HG02938 (cell line): ENCODE data around the gene KIAA1671.
A peak's percentile ranks its signal among the peaks of the same experiment; 100 is the strongest.
"Not testable (repeated sequence)": the region's sequence is repeated elsewhere in the genome, so short reads cannot be mapped to it uniquely, and the experiment has no call there.

Experiments
- ATAC-seq: cut with Tn5 transposase; IDR thresholded peaks from one replicate; pipeline ENCODE4 v1.9.1; 2021; ENCODE audit warnings: mild to moderate bottlenecking, moderate library complexity; ENCODE audit not compliant: unreplicated experiment

KIAA1671 gene

DNA sequence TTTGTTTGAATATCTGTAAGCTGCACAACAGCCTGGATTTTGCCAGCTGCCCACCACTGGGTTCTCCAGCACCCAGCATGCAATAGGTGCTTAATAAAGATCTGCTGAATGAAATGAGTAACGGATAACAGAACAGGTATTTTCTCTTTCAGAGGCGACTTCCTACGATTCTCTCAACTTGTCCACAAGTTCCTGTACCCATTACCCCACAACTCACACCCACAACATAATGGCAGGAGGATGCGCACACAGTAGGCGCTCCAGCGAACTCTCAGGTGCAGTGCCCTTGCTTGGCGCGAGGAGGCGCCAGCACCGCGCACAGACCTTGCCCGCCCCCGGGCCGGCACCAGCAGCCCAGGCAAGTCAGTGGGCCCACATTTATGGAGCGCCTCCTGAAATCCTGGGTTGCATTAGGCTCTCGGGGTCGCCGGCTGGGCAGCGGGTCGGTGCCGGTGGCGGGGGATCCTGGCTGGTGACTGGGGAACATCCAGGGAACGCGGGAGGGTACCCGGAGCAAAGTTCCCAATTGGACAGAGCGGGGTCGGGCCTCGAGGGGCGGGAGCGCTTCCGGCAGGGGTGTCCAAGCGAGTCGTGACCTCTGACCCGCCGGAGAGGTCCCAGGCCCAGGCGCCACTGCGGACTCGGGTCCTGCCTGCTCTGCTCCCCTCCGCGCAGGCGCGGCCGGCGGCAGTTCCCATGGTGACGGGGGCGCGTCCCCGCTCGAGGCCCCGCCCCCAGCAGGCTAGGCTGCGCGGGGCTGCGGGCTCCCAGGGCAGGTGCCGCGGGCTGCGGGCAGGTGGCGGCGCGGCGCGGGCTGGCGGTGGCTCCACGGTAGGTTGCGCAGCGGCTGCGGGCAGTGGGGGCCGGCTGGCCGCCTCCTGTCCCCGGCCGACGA lies at the start of gene KIAA1671:
Gene KIAA1671, plus strand, starts transcription at position 775 of the 895 bp plus-strand sequence. CDS start 75,284 bp downstream, outside the sequence.
- ATAC-seq, result peak; percentile 56

DNA sequence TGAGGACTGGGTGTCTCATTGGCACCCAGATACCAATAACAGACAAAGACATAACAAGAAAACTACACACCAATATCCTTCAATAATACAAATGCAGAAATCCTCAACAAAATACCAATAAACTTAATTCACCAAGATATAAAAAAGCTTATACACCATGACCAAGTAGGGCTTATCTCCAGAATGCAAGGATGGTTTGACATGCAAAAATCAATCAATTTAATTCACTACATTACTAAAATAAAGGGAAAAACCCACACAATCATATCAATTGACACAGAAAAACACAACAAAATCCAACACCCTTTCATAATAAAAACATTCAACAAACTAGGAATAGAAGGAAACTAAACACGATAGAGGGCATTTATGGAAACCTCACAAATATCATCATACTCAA lies 46.6 kb upstream of the KIAA1671 start:
- no peak for ATAC-seq

DNA sequence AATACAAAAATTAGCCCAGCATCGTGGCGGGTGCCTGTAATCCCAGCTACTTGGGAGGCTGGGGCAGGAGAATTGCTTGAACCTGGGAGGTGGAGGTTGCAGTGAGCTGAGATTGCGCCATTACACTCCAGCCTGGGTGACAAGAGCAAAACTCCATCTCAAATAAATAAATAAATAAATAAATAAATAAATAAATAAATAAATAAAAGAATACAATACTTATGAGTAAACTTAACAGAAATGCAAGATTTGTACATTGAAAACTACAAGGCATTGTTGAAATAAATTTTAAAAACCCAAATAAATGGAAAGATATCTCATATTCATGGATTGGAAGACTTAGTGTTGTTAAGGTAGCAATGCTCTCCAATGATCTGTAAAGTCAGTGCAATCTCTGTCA lies 45.4 kb upstream of the KIAA1671 start:
- not testable (repeated sequence) for ATAC-seq

DNA sequence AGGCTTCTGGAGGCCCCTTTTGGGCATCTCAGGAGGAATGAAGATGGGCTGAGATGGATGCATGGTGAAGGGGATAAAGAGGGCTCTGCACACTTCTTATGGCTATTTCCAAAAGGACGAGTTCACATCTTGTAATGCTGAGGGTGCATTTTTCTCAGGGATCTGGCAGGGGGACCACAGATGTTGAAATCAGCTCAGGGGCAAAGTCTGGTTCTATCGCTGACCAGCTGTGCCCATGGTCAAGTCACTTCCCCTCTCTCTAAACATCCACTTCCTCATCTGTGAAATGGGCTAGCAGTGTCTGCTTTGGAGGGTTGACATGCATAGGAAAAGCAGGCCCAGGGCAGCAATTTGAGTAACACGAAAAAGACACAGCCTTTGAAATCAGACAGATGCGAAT lies 32.5 kb upstream of the KIAA1671 start:
- ATAC-seq, result no peak

DNA sequence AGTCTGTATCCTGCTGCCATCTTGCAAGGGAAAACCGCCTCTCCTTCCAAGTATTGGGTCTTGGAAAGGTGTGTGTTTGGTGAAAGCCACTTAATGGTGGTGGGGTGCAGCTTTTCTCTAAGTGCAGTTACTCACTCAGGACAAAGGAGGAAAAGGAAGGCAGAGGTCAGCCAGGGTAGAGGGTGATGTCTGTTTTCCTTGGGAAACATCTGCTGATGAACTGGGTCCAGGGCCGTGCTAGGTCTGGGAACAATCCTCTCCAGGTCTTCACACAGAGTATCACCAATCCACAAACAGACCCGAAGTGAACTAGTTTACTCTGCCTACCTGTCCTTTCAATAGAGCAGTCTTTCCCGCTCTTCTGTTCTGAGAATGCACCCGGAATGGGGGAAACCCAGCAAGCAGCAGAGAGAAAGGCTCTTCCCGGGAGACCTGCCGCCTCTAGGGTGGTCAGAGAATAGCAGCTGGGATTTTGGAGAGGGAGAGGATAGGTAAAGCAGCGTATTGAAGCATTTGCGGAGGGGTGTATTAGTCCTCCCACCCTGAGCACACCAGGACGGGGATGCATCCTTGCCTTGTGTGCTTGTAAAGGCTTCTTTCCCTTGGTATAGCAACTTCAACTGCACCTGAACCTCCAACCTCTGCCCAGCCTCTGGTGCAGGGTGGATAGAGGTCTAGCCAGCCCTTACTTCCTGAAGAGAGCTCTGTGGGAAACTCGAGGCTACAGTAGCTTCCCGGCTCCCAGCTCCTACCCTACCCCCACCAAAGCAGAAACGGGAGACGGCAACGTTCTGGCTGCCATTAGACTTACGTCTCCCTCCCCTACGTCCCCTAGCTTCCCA lies 26.7 kb upstream of the KIAA1671 start:
- ATAC-seq, result no peak

DNA sequence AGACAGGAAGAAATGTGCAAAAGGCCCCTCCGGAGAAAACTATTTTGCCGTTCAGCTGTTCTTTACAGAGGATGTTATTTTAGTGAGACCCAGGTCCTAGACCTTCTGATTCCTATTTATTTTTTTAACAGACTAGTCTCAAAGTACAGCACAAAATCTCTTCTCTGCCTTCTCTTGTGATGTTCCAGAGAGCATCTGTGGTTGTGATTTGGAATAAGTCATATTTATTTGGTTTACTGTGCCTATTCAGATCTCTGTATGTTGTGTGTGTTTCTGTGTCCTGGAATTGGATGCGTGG lies 26.1 kb upstream of the KIAA1671 start:
- ATAC-seq, result no peak

DNA sequence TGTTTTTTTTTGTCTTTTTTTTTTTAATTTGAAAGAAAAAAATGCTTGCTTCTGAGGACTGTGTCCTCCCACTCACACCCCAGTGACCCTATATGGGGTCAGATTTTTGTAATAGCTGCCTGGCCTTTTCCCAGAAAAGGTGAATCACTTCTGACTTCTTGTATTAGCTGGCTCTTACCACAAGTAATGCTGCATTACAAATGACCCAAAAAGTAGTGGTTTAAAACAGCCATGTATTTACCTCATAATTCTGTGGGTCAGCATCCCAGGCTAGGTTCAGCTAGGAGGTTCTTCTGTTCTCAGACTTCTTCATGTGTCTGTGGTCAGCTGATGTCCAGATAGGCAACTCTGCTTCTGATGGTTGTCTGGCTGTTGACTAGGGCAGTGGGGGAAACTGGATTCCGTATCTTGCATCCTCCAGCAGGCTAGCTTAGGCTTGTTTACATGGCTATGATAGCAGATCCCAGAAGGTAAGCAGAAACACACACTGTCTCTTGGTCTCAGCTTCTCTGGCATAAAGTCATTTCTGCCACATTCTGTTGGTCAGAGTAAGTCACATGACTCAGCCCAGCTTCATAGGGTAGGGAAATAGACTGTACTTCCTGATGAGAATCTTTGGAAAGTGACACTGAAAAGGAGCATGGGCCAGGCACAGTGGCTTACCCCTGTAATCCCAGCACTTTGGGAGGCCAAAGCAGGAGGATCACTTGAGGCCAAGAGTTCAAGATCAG lies 25.5 kb upstream of the KIAA1671 start:
- ATAC-seq, result no peak

DNA sequence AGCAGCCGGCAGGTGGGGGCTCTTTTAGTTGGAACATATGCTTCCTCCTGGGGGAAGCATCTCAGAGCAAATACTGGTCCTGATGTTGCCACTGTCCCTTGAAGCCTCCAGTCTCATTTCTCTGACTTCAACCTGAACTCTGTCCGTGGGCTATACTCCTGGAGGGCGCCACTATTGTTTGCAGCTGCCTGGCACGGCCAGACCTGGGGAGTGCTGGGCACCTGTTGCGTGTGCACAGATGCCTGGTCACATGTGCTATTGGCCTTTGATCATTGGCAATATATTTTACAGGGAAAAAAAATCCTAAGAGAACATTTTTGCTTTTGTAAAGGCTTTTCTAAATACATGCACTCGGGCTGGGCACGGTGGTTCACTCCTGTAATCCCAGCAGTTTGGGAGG lies 24.2 kb upstream of the KIAA1671 start:
- ATAC-seq, result no peak

DNA sequence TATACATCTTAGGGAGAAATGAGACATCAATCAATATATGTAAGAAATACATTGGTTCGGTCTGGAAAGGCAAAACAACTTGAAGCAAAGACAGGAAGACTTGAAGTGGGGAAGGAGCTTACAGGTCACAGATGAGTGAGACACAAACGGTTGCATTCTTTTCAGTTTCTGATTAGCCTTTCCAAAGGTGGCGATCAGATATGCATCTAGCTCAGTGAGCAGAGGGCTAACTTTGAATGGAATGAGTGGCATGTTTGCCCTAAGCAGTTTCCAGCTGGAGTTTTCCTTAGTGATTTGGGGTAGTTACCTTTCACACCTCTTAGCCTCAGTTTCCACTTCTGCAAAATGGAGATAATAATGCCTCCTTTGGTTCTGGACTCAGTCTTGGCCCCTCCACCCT lies 21.8 kb upstream of the KIAA1671 start:
- no peak for ATAC-seq

DNA sequence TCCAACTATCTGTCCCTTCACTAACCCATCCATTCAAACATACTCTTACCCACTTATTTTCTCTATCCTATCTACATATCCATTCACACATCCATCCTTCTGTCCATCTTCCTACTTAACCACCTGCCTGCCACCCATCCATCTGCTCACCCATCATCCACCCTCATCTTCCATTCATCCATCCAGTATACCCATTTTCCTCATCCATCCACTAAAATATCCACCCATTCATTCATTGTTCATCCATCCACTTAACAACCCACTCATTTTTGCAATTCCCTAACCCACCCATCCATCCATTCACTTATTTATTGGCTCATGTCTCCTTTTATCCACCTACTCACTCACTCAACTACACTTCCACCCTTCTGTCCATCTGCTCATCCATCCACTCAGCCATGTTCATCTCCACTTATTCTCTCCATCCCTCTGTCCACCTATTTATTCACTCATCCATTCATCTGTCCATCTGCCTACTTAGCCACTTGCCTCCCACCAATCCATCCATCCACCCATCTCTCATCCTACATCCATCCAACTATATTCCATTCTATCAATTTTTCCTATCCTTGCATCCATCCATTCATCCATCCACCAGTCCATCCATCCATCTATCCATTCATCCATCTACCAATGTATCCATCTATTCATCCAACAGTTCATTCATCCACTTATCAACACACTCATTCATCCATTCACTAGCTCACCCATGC lies 16.6 kb upstream of the KIAA1671 start:
- no peak for ATAC-seq

DNA sequence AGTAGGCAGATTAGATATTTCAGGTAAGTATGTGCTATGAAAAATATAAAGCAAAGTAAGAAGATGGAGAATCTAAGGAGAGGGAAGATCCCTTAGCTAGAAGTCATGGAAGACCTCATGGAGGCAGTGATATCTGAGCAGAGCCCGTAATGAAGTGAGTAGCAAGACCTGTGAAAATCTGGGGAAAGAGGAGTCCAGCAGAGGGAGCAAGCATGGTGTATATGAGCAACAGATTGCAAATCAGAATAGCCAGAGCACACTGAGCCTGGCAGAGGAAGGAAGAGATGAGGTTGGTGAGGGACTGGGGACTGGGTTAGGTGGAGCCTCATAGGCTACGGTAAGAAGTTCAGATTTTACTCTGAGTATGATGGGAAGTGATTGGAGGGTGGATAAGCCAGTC lies 15.4 kb upstream of the KIAA1671 start:
- ATAC-seq, result no peak

DNA sequence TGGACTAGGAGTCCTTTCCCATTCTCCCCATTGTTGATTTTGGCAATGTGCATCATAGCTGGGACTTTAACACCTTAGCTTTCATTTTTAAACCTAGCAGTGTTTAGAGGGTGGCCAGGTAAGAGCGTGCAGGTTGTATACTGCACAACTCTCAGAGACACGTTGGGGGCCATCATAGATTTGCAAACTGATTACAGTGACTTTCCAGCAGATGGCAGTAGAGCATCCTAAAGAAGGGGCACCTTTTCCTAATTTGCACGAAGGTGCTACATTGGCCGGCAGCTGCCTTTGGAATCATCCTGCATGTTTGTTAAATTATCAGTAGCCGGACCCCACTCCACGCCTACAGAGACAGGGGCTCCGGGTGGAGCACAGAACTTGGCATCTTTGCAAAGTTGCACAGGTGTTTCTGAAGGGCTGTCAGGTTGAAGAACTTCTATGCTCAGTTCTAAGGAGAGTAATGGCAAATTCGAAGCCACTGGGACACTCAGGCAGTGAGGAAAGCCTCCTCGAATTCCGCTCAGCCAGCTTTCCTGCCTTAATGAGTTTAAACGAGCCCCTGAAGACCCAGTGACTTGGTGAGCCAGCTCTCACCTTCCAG lies 13.7 kb upstream of the KIAA1671 start:
- ATAC-seq, result no peak

DNA sequence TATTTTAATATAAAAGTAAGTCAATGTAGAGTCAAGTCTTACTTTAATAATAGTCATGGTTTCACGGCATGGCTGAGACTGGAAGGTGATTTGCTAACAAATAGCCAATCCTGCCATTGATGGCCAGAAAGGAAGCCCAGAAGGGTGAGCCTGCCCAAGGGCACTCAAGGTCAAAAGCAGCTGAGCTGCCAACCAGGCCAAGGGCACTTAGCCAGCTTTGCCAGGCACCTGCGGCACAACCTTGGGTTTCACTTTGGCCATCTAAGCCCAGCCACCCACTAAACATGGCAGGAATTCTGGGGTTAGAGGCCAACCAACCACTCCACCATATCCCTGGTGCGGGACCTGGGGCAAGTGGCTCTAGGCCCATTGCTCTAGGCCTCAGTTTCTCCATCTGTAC lies 10.2 kb upstream of the KIAA1671 start:
- no peak for ATAC-seq

DNA sequence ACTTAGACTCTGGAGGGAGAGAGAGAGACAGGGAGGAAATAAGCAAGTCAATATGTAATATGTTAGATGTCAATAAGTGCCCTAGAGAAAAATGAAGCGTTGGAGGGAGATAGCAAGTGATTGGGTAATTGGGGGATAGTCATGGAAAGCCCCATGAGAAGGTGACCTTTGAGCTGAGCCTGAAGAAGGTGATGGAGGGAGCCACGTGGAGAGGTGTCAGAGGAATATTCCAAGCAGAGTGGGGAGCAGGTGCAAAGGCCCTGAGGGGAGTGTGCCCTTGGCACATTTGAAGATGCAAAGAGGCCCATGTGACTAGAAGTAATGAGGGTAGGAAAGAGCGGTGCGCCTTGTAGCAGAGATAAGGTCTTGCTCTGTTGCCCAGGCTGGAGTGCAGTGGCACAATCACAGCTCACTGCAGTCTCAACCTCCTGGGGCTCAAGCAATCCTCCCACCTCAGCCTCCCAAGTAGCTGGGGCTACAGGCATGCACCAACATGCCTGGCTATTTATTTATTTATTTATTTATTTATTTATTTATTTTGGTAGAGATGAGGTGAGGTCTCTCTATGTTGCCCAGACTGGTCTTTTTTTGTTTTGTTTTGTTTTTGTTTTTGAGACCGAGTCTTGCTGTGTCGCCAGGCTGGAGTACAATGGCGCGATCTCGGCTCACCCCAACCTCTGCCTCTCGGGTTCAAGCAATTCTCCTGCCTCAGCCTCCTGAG lies 8.1 kb upstream of the KIAA1671 start:
- ATAC-seq, result no peak

DNA sequence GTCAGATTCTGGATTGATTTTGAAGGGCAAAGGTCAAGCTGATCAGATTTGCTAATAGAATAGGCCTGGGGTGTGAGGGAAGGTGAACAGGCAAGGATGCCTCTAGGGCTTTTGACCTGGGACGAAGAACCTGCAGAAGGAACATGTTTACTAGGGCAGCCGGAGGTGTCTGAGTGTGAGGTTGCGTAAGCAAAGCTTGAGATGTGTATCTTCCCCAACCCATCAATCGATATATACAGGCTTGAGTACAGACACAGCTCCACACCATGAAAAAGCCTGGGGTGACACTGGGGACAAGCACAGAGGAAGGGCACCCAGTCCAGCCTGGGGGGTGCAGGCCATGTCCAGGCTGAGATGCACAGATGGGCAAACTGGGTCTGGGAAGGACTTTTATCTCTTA lies 7.1 kb upstream of the KIAA1671 start:
- no peak for ATAC-seq

DNA sequence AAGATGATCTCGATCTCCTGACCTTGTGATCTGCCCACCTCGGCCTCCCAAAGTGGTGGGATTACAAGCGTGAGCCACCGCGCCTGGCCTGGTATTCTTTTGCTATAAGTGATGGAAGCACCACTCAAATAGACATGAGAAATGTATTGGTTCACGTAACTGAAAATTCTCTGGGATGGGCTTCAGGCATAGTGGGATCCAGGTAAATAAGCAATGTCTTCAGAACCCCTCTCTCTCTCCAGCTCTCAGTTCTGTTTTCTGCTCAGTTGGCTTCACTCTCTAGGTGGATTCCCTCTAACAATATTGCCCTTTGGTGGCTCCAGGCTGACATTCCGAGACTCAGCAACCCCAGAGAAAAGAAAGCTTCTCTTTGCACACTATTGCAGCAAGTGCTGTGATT lies 5.1 kb upstream of the KIAA1671 start:
- no peak for ATAC-seq

DNA sequence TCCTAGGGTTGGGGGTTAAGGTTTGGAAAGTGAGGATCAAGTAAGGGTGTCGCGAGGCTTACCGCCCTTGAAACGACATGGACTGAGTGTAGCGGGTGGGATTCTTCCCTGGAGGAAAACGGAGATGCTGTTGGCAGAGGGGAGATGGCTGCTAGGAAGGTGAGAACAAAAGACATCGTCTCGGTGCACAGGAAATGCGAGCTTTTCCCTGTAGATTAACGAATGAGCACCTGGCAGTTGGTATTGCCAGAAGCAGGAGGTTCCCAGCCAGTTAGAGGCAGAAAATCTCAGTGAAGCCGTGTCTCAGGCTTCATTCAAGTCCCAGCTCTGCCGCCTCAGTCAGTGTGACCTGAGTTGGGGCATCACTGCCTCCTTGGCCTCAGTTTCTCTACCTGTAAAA lies 4.6 kb upstream of the KIAA1671 start:
- ATAC-seq, result no peak

DNA sequence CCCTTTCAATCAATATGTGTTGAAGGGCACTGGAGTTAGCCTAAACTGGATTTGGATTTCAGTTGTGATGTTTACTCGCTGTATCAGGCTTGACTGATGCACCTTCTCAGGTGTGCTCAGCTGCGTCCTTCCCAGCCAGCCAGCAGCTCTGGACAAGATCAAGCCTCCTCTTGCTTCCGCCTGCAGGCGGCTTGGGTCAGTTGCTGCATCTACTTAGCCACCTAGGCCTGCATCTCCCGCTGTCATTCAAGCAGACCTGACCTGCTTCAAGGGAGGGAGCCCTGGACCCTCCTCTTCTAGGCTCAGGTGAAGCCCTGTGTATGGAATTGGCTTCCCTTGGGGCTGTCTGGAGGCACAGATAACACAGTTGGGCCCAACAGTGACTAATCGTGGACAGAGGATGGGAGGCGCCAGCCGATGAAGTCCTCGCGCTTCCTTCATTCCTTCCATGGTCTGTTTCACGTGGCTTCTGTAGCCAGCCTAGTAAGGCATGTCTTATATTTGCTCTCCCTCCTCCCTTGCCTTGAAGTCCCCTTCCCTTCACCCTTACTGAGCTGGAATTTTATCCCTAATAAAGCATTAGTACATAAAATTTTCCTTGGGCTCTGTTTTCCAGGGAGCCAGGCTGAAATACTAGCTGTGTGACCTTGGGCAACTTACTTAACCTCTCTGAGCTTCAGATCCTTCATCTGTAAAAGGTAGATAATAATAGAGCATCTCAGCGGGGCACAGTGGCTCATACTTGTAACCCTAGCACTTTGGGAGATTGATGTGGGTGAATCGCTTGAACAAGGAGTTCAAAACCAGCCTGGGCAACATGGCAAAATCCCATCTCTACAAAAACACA lies 3.9 kb upstream of the KIAA1671 start:
- no peak for ATAC-seq
